Kidney tubule cell (primary cell): ENCODE data around the gene SETDB2.
A peak's percentile ranks its signal among the peaks of the same experiment; 100 is the strongest.

Source experiments
- DNase-seq: peaks from one replicate; pipeline ENCODE4 v3.0.0-alpha.2; 2018; ENCODE audit warnings: low spot score

The SETDB2 gene

GRCh38 chr13:49443704-49444523 is at the start of gene SETDB2, which contains the start of gene CAB39L:
SETDB2 (plus strand) TSS chr13:49444274; CDS start chr13:49451894, 7,620 bp downstream.
CAB39L (minus strand) TSS chr13:49444064; CDS start chr13:49382910, 61,154 bp downstream.
- peak; percentile 100 for DNase-seq

DNA sequence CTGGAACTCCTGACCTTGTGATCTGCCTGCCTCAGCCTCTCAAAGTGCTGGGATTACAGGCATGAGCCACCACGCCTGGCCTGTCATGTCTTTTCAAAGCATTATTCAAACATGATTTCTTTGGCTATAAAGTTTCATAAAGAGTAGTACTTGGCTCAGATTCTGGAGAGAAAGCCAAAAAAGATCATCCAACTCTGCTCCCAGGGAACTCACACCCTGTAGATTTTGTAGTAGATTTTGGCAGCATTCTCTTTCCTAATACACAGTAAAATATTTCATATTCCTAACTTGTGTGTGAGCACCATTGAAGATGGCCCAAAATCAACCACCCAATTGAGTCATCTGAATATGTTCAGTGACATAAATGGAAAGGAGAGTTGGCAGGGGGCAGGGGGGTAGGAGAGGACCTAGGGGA is 48.6 kb upstream of the SETDB2 start:
- no peak for DNase-seq

DNA sequence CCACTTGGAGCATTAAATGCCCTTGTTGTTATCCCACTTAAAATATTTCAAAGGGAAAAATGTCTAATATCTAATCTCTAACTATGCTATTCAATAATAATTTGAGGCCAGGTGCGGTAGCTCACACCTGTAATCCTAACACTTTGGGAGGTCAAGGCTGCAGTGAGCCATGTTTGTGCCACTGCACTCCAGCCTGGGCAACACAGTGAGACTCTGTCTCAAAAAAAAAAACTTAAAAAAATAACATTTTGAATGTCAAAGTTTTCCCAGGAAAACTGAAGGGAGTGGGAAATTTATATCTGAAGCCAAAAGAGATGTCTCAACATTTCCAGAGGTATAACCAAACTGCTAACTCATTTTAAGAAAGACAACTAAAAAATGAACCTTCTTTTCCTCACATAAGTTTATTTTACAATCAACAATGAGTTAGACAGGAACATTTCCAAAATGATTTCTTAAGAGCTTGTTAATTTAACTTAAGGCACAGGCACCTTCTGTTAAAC is 48.1 kb upstream of the SETDB2 start:
- no peak for DNase-seq

DNA sequence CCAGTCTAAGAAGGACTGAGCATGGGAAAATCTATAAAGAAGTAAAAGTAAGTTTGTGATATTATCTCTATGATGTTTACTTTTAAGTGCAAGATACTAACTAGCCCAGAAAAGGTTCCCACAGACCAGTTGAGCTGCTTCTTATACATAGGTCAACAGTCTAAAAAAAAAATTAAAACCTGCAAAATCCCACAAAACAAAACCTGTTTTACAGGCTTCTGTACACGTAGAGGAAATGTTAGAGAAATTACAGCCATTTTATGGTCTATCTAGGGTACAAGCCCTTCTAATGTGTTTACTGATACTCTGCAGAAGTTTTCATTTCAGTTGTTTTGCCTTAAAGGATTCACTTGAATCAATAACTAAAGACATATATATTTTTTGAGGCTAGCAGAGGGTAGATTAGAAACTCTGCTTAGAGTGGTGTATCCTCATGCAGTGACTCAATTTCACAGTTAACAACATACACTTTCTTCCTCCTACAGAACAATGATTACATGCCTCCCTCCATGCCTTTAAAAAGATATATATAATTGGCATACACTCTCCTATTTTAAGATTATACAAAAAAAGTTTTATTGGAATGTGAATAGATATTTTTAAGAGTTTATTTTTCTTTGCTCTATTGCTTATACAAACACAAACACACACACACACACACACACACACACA is 44.1 kb upstream of the SETDB2 start:
- no peak for DNase-seq

DNA sequence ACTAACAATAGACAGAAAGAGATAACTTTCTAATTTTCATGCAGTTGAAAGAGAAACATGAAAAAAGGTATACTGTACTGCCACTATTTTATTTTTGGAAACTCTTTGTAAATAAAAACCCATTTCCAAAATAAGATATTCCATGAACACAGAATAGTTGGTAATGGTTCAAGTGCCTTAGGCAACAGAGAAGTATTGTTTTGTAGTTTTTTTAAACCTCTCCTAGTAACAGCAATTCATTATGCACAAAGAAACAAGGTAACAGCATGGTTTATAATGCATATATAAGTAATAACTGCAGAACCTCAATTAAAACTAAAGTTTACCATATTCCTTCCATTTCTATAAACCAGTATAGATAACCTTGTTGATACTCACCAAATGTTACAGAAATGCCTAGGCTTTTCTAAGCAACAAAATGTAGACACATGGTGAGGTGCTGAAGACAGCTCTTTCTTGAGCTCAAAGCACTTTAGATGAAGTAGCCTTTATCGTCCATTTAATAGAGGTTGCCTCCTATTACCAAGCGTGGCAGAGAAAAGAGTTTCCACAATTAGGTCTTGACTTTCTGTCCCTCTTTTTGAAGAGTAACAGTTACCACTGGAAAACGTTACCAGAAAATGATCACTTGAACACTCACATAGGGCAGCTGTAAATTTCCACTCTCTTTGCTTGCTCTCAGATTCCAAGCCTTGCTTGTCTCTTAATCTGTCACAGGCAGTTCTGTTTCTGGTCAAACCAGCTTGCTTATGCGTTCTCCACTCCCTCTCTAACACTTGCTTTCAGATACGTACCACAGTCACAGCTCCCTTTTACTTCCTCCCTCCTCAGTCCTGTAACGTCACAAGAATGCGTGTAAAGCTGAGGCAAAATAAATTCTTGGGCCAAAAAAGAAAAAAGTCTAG is 43.1 kb upstream of the SETDB2 start:
- DNase-seq = peak; percentile 38

GRCh38 chr13:49403996-49404702 is 39.9 kb upstream of the SETDB2 start:
- peak; percentile 30 for DNase-seq

DNA sequence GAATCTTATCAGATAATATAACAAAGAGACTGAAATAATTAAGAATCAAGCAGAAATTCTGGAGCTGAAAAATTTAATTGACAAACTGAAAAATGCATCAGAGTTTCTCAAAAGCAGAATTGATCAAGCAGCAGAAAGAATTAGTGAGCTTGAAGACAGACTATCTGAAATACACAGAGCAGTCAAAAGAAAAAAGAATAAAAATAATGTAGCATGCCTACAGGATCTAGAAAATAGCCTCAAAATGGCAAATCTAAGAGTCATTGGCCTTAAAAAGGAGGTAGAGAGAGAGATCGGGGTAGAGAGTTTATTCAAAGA is 39.4 kb upstream of the SETDB2 start:
- no peak for DNase-seq

DNA sequence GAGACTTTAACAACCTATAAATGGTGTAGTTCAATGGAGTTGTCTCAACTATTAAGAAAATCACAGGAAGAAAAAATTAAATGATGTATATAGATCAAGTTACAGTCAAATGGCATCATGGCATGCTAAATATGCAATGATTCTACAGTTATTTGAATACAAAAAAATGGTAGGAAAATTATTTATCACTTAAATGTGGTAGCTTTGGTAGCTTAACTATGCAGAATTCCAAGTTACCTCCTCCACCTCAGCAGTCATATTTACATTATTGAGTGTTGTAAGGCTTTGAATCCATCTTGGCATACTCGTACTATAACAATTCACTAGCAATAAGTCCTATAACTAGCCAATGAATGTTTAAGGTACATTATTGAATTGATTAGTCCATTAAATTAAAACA is 37.0 kb upstream of the SETDB2 start:
- no peak for DNase-seq

DNA sequence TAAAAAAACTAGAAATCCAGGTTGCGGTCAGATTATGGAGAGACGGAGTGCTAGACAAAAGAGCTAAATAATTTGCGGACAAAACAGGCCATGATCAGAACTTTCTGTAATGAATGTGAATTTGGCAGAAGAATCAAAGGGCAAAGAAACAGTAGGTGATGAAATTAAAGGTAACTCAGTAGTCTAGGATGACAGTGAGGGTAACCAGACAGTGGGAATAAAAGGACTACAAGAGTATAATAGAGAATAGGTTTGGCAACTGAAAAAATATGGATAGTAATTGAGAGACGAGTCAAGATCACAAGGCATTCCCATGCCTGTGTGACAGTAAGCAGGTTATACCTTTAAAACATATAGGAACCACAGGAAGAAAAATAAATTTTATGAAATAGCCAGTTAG is 36.1 kb upstream of the SETDB2 start:
- no peak for DNase-seq

DNA sequence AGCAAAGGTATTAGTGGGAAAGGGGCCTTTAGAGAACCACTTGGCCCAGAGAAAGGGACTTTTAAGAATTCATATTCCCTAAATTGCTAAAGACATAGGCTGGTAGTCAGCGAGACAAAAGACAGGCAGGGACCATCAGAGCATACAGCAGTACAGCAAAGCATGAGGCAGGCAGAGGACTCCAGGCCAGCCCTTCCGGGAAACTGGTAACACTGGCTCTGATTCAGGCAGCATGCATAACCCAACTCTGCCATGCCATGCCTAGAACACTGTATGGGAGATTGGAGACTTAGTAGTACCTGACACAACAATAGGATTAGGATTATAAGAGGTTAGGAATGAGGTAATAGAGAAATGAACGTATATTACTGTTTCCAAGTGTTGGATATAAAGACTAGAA is 35.1 kb upstream of the SETDB2 start:
- DNase-seq = no peak

DNA sequence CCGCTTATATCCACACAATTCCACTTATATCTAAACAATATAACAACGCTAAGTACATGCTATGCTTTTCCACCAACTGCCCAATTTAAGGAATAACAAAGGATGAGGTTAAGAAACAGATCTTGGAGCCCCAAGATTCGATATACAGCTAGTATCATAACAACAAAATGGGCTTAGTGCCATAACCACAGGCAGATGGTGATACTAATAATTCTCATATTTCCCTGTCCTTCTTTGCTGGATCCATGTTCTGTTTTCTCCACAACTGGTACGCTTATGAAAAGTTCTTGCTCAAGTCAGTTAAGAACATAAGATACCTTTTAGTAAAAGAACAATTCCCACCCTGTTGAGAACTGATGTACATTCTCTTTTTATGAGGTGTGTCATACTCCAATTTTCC is 34.1 kb upstream of the SETDB2 start:
- no peak for DNase-seq

DNA sequence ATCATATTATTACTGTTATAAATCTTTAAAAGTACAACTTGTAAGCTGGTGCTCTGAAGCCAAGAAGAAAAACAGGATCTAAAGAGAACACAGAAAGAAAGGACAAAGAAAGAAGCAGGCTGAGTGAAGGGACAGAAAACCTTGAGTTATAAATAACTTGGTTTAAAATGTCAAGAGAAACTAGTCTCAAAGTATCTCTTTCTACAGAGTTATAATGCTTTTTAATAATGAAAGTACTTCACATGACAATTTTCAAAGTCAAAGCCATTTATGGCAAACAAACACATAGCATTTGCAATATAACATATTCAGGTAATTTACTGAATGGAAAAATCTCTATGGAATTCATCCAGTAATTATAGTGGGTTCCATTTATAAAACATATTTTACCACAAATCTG is 33.6 kb upstream of the SETDB2 start:
- DNase-seq = no peak

GRCh38 chr13:49411353-49411752 is 32.7 kb upstream of the SETDB2 start:
- DNase-seq = no peak

DNA sequence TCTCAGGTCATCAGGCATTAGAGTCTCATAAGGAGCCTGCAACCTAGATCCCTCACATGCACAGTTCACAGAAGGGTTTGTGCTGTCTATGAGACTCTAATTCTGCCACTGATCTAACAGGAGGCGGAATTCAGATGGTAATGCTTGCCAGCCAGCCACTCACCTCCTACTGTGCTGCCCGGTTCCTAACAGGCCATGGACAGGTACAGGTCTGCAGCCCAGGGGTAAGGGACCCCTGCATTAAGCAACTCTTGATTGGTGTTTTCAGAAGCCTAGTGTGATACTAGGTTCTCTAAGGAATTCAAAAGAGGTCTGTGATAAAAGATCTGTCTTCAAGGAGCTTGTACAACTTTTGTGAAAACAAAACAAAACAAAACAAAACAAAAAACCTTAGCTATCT is 31.3 kb upstream of the SETDB2 start:
- no peak for DNase-seq

DNA sequence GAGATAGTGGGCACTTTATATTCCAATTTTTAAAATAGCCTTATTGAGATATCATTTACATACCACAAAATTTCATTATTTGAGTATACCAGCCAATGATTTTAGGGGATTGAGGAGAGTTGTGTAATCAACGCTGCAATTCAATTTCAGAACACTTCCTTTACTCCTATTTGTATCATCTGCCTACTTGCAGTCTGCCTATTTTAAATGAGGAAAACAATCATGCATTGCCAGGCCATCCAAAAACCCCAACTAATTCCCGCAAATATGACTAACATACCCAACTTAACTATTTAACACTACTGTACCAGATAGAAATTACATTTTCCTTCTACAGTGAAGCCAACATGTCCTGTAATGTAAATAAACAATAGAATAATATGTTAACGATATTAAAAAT is 26.9 kb upstream of the SETDB2 start:
- no peak for DNase-seq

DNA sequence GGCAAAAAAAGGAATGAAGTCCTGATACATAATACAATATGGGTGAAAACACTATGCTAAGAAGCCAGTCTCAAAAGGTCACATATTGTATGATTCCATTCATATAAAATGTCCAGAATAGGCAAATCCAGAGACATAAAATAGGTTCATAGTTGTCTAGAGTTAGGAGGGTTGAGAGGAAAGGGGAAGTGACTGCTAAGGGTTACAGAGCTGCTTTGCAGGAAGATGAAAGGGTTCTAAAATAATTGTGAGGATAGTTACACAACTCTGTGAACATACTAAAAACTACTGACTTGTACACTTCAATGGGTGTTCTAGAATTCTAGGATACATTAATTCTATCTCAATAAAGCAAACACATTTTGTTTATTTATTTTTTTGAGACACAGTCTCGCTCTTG is 25.9 kb upstream of the SETDB2 start:
- DNase-seq = no peak

GRCh38 chr13:49419276-49419675 is 24.8 kb upstream of the SETDB2 start:
- DNase-seq = peak; percentile 23

DNA sequence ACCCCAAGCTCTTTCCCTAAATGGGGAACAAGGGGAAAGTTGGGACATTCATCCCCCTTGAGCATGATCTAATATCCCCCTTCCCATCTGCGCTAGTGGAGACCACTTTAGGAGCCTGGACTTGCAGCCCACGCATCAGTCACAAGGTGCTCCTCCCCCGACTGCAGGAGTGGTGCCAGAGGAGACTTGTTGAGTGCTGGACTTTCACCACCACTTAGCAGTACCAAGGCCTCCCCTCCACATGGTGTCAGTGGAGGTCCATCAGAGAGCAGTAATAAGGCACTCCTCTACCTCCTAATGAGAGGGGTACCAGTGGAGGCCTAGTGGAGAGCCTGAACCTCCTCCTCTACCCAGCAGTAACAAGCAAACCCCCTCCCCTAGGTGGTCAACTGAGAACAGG is 22.7 kb upstream of the SETDB2 start:
- DNase-seq = no peak

GRCh38 chr13:49424011-49424560 is 20.0 kb upstream of the SETDB2 start:
- no peak for DNase-seq

- DNase-seq = no peak
These were observed 15.9 kb upstream of the SETDB2 start for GRCh38 chr13:49428041-49428763.

GRCh38 chr13:49429121-49429520 is 15.0 kb upstream of the SETDB2 start:
- DNase-seq = no peak
